ENCODE data around the gene NEU1.
"Not testable (repeated sequence)": the region's sequence is repeated elsewhere in the genome, so short reads cannot be mapped to it uniquely, and the experiment has no call there.

NEU1 gene

DNA sequence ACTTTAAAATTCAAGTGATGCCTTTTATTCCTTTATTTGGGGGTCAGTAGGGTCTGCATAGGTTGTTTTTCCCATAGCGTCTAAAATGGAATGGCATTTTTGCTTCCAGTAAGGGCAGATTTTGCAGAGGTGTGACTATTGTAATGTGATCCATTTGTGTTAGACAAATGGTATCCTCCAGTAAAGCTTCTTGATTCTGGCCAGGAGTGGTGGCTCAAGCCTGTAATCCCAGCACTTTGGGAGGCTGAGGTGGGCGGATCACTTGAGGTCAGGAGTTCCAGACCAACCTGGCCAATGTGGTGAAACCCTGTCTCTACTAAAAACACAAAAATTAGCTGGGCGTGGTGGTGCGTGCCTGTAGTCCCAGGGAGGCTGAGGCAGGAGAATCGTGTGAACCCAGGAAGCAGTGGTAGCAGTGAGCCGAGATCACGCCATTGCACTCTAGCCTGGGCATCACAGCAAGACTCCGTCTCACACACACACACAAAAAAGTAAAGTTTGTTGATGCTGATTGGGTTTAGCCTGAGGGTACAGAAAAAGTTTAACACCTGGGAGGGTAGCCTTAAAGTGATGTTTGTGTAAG, 44.6 kb downstream of the NEU1 start:
- DNase-seq (ENCODE audit: low read depth): not testable (repeated sequence)

DNA sequence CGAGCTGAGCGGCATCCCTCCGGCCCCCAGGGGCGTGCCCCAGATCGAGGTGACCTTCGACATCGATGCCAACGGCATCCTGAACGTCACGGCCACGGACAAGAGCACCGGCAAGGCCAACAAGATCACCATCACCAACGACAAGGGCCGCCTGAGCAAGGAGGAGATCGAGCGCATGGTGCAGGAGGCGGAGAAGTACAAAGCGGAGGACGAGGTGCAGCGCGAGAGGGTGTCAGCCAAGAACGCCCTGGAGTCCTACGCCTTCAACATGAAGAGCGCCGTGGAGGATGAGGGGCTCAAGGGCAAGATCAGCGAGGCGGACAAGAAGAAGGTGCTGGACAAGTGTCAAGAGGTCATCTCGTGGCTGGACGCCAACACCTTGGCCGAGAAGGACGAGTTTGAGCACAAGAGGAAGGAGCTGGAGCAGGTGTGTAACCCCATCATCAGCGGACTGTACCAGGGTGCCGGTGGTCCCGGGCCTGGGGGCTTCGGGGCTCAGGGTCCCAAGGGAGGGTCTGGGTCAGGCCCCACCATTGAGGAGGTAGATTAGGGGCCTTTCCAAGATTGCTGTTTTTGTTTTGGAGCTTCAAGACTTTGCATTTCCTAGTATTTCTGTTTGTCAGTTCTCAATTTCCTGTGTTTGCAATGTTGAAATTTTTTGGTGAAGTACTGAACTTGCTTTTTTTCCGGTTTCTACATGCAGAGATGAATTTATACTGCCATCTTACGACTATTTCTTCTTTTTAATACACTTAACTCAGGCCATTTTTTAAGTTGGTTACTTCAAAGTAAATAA, 45.3 kb downstream of the NEU1 start:
- not testable (repeated sequence) for DNase-seq (ENCODE audit: low read depth)

DNA sequence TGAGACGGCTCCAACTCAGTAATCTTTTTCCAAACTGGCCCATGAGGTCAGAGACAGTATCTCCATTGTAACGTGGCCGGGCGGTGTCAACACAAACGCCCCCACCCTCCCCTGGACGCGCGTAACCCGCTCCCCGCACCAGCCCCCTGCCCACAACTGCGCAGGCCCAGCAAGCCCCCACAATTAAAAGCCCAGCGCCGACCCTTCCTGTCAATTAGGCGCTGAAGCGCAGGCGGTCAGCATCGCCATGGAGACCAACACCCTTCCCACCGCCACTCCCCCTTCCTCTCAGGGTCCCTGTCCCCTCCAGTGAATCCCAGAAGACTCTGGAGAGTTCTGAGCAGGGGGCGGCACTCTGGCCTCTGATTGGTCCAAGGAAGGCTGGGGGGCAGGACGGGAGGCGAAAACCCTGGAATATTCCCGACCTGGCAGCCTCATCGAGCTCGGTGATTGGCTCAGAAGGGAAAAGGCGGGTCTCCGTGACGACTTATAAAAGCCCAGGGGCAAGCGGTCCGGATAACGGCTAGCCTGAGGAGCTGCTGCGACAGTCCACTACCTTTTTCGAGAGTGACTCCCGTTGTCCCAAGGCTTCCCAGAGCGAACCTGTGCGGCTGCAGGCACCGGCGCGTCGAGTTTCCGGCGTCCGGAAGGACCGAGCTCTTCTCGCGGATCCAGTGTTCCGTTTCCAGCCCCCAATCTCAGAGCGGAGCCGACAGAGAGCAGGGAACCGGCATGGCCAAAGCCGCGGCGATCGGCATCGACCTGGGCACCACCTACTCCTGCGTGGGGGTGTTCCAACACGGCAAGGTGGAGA, 47.4 kb downstream of the NEU1 start, which contains the start of the genes HSPA1A and HSPA1L:
Gene HSPA1A, plus strand, starts transcription at position 519 of the 814 bp plus-strand sequence. Its CDS starts 214 bp downstream, at position 733.
Gene HSPA1L, minus strand, starts transcription at position 259 of the 814 bp plus-strand sequence. CDS start 3,311 bp downstream, outside the sequence.
- DNase-seq (ENCODE audit: low read depth): peak; percentile 49

DNA sequence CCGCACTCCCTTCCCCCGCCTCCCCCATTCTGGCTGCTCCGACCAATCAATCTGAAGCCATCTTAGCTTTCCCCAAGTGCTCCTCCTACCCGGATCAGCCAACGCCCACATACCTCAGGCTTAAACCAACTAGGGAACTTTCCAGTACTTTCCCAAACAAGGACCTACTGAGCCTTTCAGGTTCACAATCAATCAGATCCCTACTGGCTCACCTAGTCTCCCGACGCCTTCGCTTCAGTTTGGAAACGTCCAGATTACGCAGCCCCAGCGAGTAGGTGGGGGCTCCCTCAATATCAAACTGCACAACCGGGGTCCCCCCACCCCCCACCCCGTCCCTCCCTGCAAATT, 48.0 kb downstream of the NEU1 start:
- peak; percentile 59 for DNase-seq (ENCODE audit: low read depth)

DNA sequence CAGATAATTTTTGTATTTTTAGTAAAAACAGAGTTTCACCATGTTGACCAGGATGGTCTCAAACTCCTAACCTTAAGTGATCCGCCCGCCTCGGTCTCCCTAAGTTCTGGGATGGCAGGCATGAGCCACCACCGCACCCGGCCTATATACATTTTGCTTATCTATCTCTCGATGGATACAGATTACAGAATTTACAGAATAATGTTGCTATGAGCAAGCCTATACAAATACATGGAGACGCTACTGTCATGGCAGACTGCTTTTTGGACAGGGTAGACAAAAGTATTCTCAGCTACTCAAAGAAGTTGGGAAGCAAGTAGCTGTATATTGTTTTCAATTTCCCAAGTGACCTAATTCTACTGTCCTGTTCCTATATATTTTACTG, 49.2 kb downstream of the NEU1 start:
- no peak for DNase-seq (ENCODE audit: low read depth)

DNA sequence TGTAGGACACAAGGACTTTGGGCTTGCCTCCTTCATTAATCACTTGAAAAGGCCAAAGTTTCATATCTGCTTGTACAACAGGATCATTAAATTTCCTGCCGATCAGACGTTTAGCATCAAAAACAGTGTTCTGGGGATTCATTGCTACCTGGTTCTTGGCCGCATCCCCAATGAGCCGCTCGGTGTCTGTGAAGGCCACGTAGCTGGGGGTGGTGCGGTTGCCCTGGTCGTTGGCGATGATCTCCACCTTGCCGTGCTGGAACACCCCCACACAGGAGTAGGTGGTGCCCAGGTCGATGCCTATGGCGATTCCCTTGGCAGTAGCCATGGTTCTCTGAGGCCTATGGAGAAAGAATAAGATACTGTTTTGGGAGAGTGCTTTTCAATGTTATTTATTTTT, 51.0 kb downstream of the NEU1 start:
- DNase-seq (ENCODE audit: low read depth): no peak

DNA sequence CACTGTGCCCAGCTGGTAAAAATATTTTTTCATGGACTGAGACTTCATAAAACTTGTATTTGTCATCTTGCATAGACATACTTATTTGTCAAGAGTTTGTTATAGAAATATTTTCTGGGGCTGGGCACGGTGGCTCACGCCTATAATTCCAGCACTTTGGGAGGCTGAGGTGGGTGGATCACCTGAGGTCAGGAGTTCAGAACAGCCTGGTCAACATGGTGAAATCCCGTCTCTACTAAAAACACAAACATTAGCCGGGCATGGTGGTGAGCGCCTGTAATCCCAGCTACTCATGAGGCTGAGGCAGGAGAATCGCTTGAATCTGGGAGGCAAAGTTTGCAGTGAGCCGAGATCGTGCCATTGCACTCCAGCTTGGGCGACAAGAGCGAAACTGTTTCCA, 54.0 kb downstream of the NEU1 start:
- DNase-seq (ENCODE audit: low read depth): not testable (repeated sequence)
